Testis (tissue), 3 donors: ENCODE results near the gene MAGI2. TPM values are rescaled to one million over a fixed set of nuclear protein-coding genes. Genes with fewer than 3 reads are reported as not detected.
"Not testable (repeated sequence)": the region's sequence is repeated elsewhere in the genome, so short reads cannot be mapped to it uniquely, and the experiment has no call there.

Experiments
- DNase-seq: peaks from one replicate; pipeline ENCODE4 v3.0.0-alpha.2; 2019
- H3K27ac ChIP-seq, 2 donors: fragments of 200-600 bp; sonication (generic); one replicate each; pipeline ENCODE4 v1.5.1; 2019
- H3K27me3 ChIP-seq: fragments of 200-600 bp; sonication (generic); one replicate; pipeline ENCODE4 v1.5.1; 2019
- H3K36me3 ChIP-seq: fragments of 200-600 bp; sonication (generic); one replicate; pipeline ENCODE4 v1.5.1; 2017; ENCODE audit warnings: low read depth; ENCODE audit errors: missing control alignments
- H3K4me1 ChIP-seq: fragments of 200-600 bp; sonication (generic); one replicate; pipeline ENCODE4 v1.5.1; 2019
- H3K4me3 ChIP-seq, 2 donors: fragments of 200-600 bp; sonication (generic); one replicate each; pipeline ENCODE4 v1.5.1; 2017 to 2019
- H3K9me3 ChIP-seq: fragments of 200-600 bp; sonication (generic); one replicate; pipeline ENCODE4 v1.5.1; 2017
- POLR2A ChIP-seq: fragments of 450-650 bp; IDR thresholded peaks from one replicate; pipeline ENCODE4 v1.6.1; 2017; ENCODE audit warnings: antibody characterized with exemption, mild to moderate bottlenecking, moderate library complexity
- WGBS, 2 donors: methylation state at CpG; one replicate each; pipeline ENCODE4 v1.1.5; 2018; 5-methylcytosine and 5-hydroxymethylcytosine counted together
- intact Hi-C: fragments of 100-400 bp; cut with DNase I; formaldehyde crosslinking; loops from one replicate; pipeline ENCODE4 v1.15.1; 2023; ENCODE audit warnings: low total_unique reads
- polyA plus RNA-seq: library from polyadenylated mRNA; stranded (reverse); fragments of 350-450 nt; fragmentation: Illumina TruSeq; extraction: RNeasy Lipid Tissue Mini Kit (QIAGEN cat#74804); gene quantifications from one replicate; pipeline ENCODE4 v1.2.3, GENCODE V29; 2014; ENCODE audit warnings: low read depth, low replicate concordance; ENCODE audit not compliant: insufficient read depth
- total RNA-seq, 2 donors: library from RNA; depleted of rRNA; stranded (reverse); fragments of >200 nt; gene quantifications; one replicate each; pipeline ENCODE4 v1.2.3, GENCODE V29; 2016
- TF ChIP-seq, protein P1 (sequence below), 3 experiments: fragments of 450-650 bp in 2 of 3; fragments of 200-600 bp in 1 of 3; sonication (generic) in 1 of 3; IDR thresholded peaks; one replicate each; pipeline ENCODE4 v1.5.1; 2016 to 2019; ENCODE audit warnings: antibody characterized with exemption in 3 of 3, mild to moderate bottlenecking in 2 of 3, moderate library complexity in 1 of 3

Gene MAGI2
- total and polyA plus RNA-seq, 3 donors from 2014 or later: 11.2 to 13.1 (median 12.4) TPM

DNA sequence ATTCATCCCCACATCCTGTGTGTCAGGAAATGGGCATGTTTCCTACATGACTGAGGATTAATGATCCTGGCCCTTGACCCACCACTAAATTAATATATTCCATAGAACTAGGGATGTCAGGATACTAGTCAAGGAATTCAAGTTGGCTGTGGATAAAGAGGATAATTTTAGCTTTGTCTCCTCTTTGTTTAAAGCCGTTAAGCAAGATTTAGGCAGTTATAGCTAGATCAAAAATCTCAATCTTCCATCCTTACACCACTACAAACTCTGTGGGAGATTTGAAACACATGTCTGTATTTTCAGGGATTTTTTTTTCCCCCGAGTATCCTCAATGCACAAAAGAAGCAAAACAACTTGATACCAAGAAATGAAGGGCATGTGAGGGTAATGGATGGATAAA is 417.1 kb downstream of the MAGI2 start:
- intact Hi-C loops: no loop called here
- TF ChIP-seq, protein P1, sequence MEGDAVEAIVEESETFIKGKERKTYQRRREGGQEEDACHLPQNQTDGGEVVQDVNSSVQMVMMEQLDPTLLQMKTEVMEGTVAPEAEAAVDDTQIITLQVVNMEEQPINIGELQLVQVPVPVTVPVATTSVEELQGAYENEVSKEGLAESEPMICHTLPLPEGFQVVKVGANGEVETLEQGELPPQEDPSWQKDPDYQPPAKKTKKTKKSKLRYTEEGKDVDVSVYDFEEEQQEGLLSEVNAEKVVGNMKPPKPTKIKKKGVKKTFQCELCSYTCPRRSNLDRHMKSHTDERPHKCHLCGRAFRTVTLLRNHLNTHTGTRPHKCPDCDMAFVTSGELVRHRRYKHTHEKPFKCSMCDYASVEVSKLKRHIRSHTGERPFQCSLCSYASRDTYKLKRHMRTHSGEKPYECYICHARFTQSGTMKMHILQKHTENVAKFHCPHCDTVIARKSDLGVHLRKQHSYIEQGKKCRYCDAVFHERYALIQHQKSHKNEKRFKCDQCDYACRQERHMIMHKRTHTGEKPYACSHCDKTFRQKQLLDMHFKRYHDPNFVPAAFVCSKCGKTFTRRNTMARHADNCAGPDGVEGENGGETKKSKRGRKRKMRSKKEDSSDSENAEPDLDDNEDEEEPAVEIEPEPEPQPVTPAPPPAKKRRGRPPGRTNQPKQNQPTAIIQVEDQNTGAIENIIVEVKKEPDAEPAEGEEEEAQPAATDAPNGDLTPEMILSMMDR (IDR thresholded peaks at IDR 0.05): no peak
- no peak for TF ChIP-seq POLR2A
- Histone ChIP-seq H3K27ac (no peak overlapping the region), H3K4me1 (no peaks in the 10 kb centered on the region), H3K9me3 (no peaks in the 10 kb centered on the region), H3K4me3 (no peak overlapping the region), H3K36me3 (no peaks in the 10 kb centered on the region), H3K27me3 (no peaks in the 10 kb centered on the region)
- no peak for DNase-seq
- WGBS, 2 donors: 71 to 75% methylated on average over 2 of the region's 2 CpGs

DNA sequence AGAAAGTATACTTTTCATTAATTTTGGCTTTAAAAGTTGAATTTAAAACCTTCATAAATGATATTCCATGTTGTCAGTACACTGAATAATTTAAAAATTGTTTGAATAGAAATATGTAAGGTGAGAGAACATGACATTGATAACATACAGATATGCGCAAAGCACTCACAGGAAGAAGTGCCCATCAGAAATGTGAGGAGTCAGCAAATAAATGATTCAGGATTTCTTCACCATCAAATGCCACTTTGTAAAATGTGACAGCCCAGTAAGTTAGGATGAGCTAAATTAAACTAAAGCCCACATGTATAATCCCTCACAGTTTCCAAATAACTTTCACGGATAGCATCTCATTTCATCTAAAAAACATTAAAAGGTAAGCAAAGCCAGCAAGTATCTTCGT is 417.6 kb downstream of the MAGI2 start:
- Histone ChIP-seq H3K27ac (no peak overlapping the region), H3K9me3 (no peaks in the 10 kb centered on the region), H3K36me3 (no peaks in the 10 kb centered on the region), H3K4me3 (no peak overlapping the region), H3K27me3 (no peaks in the 10 kb centered on the region), H3K4me1 (no peaks in the 10 kb centered on the region)
- 85 to 94% methylated on average over 3 of the region's 3 CpGs for WGBS, 2 donors
- DNase-seq: no peak
- TF ChIP-seq, protein P1 (IDR thresholded peaks at IDR 0.05): no peak
- TF ChIP-seq POLR2A: no peak
- intact Hi-C loops: no loop called here

DNA sequence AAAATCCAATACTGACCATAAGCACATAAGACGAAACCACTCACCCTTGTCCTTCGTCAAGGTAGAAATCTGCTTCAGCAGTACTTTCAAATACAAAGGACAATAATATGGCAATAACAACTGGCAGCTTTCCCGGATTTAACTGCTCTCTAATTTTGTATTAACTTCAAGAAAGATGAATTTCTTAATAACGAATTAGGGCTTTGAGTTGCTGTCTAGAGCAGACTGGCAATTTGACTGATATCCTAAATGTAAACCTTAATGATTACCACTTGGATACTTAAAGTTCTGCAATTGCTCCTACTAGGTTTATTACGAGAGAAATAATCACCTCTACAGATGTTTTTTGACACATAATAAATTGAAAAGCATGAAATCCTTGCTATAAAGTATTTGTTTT is 418.7 kb downstream of the MAGI2 start:
- no peaks in the 10 kb centered on the region for H3K4me1 ChIP-seq
- H3K27ac ChIP-seq: no peak overlapping the region
- no peaks in the 10 kb centered on the region for H3K27me3 ChIP-seq
- 73 to 77% methylated on average over 5 of the region's 5 CpGs for WGBS, 2 donors
- TF ChIP-seq POLR2A: no peak
- TF ChIP-seq, protein P1 (IDR thresholded peaks at IDR 0.05): no peak
- H3K4me3 ChIP-seq: no peak overlapping the region
- intact Hi-C loops: no loop called here
- H3K9me3 ChIP-seq: no peaks in the 10 kb centered on the region
- no peaks in the 10 kb centered on the region for H3K36me3 ChIP-seq
- no peak for DNase-seq

DNA sequence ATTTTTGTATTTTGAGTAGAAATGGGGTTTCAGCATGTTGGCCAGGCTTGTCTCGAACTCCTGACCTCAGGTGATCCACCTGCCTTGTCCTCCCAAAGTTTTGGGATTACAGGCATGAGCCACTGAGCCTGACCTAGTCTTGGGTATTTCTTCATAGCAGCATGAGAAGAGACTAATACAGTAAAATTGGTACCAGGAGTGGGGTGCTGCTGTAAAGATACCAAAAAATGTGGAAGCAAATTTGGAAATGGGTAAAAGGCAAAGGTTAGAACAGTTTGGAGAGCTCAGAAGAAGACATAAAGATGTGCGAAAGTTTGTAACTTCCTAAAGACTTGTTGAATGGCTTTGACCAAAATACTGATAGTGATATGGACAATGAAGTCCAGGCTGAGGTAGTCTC is 433.8 kb downstream of the MAGI2 start:
- intact Hi-C loops, H3K36me3 ChIP-seq, H3K27ac ChIP-seq, H3K4me1 ChIP-seq, H3K4me3 ChIP-seq, H3K27me3 ChIP-seq, DNase-seq, H3K9me3 ChIP-seq: not testable (repeated sequence)
- WGBS, 2 donors: 90 to 91% methylated on average over 2 of the region's 2 CpGs

DNA sequence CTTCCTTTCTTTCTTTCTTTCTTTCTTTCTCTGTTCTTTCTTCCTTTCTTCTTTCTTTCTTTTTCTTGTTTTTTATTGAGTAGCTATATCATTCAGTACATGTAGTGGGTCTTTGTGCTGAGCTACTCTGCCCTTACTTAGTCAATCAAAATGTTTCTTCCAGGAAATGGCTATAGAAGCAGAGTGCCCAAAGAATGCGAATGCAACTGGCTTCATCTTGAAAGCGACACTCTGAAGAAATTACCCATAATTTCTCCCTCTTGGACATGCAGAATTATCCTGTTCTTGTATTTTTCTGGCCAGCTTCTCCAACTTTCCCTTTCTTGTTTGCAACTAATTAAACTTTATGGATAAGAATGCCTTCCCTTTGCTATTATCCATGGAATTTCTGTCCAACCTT is 441.5 kb downstream of the MAGI2 start:
- Histone ChIP-seq H3K27ac (no peak overlapping the region), H3K36me3 (no peaks in the 10 kb centered on the region), H3K9me3 (no peaks in the 10 kb centered on the region), H3K27me3 (no peaks in the 10 kb centered on the region), H3K4me3 (no peak overlapping the region), H3K4me1 (no peaks in the 10 kb centered on the region)
- no peak for TF ChIP-seq POLR2A
- TF ChIP-seq, protein P1 (IDR thresholded peaks at IDR 0.05): no peak
- WGBS, 2 donors: 85 to 98% methylated on average over 2 of the region's 2 CpGs
- DNase-seq: no peak
- intact Hi-C loops: no loop called here
